Colonic mucosa (tissue), 4 donors: ENCODE data around the gene SLK. TPM values are rescaled to one million over a fixed set of nuclear protein-coding genes. Genes with fewer than 3 reads are reported as not detected.

Experiments used
- DNase-seq: peaks from one replicate; pipeline ENCODE4 v3.0.0-alpha.2; 2020
- H3K27ac ChIP-seq: fragments of 200-600 bp; one replicate; pipeline ENCODE4 v1.8.0; 2021
- H3K27me3 ChIP-seq: fragments of 200-600 bp; one replicate; pipeline ENCODE4 v1.8.0; 2021
- H3K36me3 ChIP-seq: fragments of 200-600 bp; one replicate; pipeline ENCODE4 v1.8.0; 2021
- H3K4me1 ChIP-seq: fragments of 200-600 bp; one replicate; pipeline ENCODE4 v1.8.0; 2021; ENCODE audit warnings: mild to moderate bottlenecking
- H3K4me3 ChIP-seq: fragments of 200-600 bp; one replicate; pipeline ENCODE4 v1.8.0; 2021
- H3K9ac ChIP-seq, 2 donors: one replicate each; pipeline ENCODE4 v1.7.0; 2013; ENCODE audit warnings: control low read depth in 2 of 2, low read depth in 2 of 2, low read length in 2 of 2
- H3K9me3 ChIP-seq: fragments of 200-600 bp; one replicate; pipeline ENCODE4 v1.8.0; 2021
- intact Hi-C: fragments of 100-400 bp; cut with DNase I; formaldehyde crosslinking; loops from one replicate; pipeline ENCODE4 v1.14.1; 2022
- total RNA-seq, 2 donors: library from RNA; stranded (reverse); fragmentation: NEBNext Ultra II Directional in 1 of 2; extraction: Animal tissue kit (Norgen Biotek cat#: 25700) in 1 of 2; gene quantifications; one replicate each; pipeline ENCODE4 v1.2.1, GENCODE V29; 2021
- TF ChIP-seq, protein P1 (sequence below): fragments of 200-600 bp; IDR thresholded peaks from one replicate; pipeline ENCODE4 v1.8.0; 2022; ENCODE audit warnings: antibody characterized with exemption, mild to moderate bottlenecking
- donor health status: healthy.
- donor health status: DM: no; HTN: no; CAD: no.
- donor health status: DM: no; HTN: no; CAD: no.

Gene SLK
- total RNA-seq, 2 donors from 2014 or later: 35.5 to 51.6 TPM

DNA sequence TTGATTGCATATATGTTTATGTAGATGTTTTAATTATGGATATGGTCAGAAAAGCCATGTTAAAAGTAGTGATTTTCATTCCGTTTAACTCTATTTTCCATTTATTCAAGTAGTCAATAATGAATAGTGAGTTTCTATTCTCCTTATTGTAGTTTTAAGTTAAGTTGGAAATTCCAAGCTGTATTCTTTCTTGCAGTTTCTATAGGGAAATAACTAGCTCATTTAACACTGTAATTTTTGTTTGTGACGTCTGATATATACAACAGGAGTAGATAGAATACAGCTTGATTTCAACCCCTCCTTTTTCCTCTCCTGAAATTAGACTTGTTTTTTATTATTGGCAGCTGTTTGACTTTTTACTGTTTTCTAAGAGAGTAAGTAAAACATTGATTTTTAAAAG lies 47.2 kb downstream of the SLK start:
- H3K36me3 ChIP-seq: peaks cover 5% of the 10 kb centered on the region
- TF ChIP-seq, protein P1, sequence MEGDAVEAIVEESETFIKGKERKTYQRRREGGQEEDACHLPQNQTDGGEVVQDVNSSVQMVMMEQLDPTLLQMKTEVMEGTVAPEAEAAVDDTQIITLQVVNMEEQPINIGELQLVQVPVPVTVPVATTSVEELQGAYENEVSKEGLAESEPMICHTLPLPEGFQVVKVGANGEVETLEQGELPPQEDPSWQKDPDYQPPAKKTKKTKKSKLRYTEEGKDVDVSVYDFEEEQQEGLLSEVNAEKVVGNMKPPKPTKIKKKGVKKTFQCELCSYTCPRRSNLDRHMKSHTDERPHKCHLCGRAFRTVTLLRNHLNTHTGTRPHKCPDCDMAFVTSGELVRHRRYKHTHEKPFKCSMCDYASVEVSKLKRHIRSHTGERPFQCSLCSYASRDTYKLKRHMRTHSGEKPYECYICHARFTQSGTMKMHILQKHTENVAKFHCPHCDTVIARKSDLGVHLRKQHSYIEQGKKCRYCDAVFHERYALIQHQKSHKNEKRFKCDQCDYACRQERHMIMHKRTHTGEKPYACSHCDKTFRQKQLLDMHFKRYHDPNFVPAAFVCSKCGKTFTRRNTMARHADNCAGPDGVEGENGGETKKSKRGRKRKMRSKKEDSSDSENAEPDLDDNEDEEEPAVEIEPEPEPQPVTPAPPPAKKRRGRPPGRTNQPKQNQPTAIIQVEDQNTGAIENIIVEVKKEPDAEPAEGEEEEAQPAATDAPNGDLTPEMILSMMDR: no peak
- H3K27me3 ChIP-seq: no peaks in the 10 kb centered on the region
- DNase-seq: no peak
- H3K9ac ChIP-seq: no peak overlapping the region
- no peaks in the 10 kb centered on the region for H3K4me1 ChIP-seq
- no peaks in the 10 kb centered on the region for H3K9me3 ChIP-seq
- no peak overlapping the region for H3K4me3 ChIP-seq
- no peak overlapping the region for H3K27ac ChIP-seq
- intact Hi-C loops: no loop called here

GRCh38 chr10:104016661-104017060 lies 49.7 kb downstream of the SLK start:
- H3K4me1 ChIP-seq: no peaks in the 10 kb centered on the region
- DNase-seq: no peak
- no peaks in the 10 kb centered on the region for H3K27me3 ChIP-seq
- peaks cover 25% of the 10 kb centered on the region for H3K36me3 ChIP-seq
- TF ChIP-seq, protein P1: no peak
- no peak overlapping the region for H3K9ac ChIP-seq
- H3K27ac ChIP-seq: no peak overlapping the region
- H3K4me3 ChIP-seq: no peak overlapping the region
- H3K9me3 ChIP-seq: no peaks in the 10 kb centered on the region
- intact Hi-C loops: no loop called here

DNA sequence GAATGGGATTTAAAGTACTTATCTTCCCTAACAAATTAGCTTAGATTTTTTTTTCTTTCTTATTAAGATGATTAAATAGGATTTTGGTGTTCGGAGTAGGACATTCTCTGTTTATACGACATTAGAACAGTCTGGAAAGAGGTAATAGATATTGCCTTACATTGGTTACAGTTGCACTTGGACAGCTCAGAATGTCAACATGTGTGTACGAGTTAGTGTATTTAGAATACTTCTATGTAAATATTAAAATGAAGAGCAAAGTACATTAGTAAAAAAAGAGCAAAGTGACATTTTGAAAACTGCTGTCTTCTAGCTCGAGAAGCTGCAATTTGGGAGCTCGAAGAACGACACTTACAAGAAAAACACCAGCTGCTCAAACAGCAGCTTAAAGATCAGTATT lies 51.5 kb downstream of the SLK start:
- intact Hi-C loops: no loop called here
- peaks cover 25% of the 10 kb centered on the region for H3K36me3 ChIP-seq

GRCh38 chr10:104020020-104020419 lies 53.1 kb downstream of the SLK start:
- peaks cover 28% of the 10 kb centered on the region for H3K36me3 ChIP-seq
- H3K4me1 ChIP-seq: no peaks in the 10 kb centered on the region
- no peak overlapping the region for H3K9ac ChIP-seq
- no peak for DNase-seq
- no peak overlapping the region for H3K4me3 ChIP-seq
- TF ChIP-seq, protein P1: no peak
- no peaks in the 10 kb centered on the region for H3K9me3 ChIP-seq
- intact Hi-C loops: no loop called here
- H3K27ac ChIP-seq: no peak overlapping the region
- H3K27me3 ChIP-seq: no peaks in the 10 kb centered on the region

More for the DNA sequence above, 51.5 kb downstream of the SLK start:
- no peaks in the 10 kb centered on the region for H3K9me3 ChIP-seq
- H3K27me3 ChIP-seq: no peaks in the 10 kb centered on the region
- TF ChIP-seq, protein P1: no peak
- no peaks in the 10 kb centered on the region for H3K4me1 ChIP-seq
- DNase-seq: no peak
- H3K4me3 ChIP-seq: no peak overlapping the region
- no peak overlapping the region for H3K9ac ChIP-seq
- no peak overlapping the region for H3K27ac ChIP-seq

- Histone ChIP-seq H3K4me3 (no peak overlapping the region), H3K4me1 (no peaks in the 10 kb centered on the region), H3K9ac (no peak overlapping the region), H3K27me3 (no peaks in the 10 kb centered on the region), H3K27ac (no peak overlapping the region), H3K36me3 (peaks cover 28% of the 10 kb centered on the region), H3K9me3 (no peaks in the 10 kb centered on the region)
- TF ChIP-seq, protein P1: no peak
- no peak for DNase-seq
- intact Hi-C loops: no loop called here
Measured at GRCh38 chr10:104021246-104021645, 54.3 kb downstream of the SLK start.

DNA sequence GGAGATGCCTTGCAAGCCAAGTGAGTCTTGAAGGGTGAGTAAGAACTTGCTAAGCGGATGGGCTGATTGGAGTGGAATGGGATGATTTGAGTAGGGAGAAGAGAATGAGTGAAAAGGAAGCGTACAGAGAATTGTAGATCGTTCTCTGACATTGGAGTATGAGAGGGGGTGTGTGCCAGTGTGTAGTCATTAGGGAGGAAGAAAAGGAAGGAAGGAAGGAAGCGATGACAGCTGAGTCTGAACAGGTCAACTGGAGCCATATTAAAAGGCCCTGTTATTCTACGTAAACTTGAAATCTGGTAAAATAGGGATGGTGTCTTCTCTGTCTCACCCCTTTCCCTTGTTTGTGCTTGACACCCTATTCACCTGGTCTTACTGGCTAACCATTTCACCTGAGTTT lies 55.1 kb downstream of the SLK start:
- Histone ChIP-seq H3K9me3 (no peaks in the 10 kb centered on the region), H3K36me3 (peaks cover 28% of the 10 kb centered on the region), H3K27ac (no peak overlapping the region), H3K4me3 (no peak overlapping the region), H3K27me3 (no peaks in the 10 kb centered on the region), H3K4me1 (no peaks in the 10 kb centered on the region), H3K9ac (no peak overlapping the region)
- intact Hi-C loops: no loop called here
- TF ChIP-seq, protein P1: no peak
- DNase-seq: no peak
